NCI-H2081 treated with DMSO at 0.1 percent for 48 hours (cell line): ENCODE data around the gene PCED1B.
"Not testable (repeated sequence)": the region's sequence is repeated elsewhere in the genome, so short reads cannot be mapped to it uniquely, and the experiment has no call there.

ENCODE experiments used
- DNase-seq: peaks from one replicate; lab custom pipeline; 2025; lab: John Stamatoyannopoulos, UW

PCED1B gene

DNA sequence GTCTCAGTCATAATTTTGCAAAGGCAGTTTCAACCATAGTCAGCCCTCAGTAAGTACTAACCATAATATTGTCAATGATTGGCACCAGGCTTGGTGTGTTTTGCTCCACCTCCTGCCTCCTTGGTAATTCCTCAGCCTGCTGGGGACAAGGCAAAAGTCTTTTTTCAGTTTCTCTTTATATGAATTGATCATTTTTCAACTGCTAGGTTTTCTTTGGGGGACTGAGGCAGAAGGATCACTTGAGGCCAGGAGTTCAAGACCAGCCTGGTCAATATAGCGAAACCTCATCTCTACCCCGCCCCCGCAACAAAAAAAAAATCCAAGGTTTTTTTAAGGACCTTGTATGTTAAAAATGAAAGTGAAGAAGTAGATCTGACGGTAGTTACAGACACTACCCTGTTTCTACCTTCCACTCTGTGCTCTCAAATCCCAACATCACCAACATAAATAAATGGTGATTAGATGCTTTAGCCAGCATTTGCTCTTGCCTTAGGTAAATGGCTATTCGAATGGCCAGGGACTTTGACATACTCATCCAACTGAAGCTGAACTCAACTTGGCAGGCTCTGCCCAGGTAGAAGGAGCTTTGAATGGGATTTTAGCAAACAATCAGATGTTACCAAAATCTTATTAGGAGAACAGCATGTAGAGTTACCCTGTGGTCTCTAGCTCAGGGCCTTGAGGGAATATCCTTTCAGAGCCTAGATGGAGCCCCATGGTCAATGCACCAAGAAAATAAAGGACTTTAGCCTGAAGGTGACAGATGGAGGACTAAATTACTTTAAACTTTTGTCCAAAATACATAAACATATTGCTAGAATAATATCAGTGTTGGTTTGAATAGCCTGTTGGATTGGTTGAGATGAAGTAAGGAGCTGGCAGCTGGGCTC, 127.3 kb downstream of the PCED1B start:
- no peak for DNase-seq

DNA sequence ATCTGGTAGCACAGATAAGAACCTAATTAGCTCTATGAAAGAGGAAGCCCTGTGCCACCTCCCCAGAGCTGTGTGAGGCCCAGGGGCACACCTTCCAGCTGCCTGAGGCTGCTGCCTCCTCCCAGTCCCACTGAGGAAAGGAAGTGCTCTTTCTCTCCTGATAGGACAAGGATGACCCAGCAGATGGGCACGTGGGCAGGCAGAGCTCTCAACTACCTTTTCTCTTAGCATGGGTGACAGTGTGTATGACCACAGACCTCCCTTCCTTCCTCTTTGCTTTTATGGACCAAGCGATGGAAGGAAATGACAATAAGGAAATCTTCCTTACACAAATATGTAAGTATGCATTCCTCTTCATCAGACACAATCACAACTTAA, 127.9 kb downstream of the PCED1B start:
- DNase-seq: no peak

DNA sequence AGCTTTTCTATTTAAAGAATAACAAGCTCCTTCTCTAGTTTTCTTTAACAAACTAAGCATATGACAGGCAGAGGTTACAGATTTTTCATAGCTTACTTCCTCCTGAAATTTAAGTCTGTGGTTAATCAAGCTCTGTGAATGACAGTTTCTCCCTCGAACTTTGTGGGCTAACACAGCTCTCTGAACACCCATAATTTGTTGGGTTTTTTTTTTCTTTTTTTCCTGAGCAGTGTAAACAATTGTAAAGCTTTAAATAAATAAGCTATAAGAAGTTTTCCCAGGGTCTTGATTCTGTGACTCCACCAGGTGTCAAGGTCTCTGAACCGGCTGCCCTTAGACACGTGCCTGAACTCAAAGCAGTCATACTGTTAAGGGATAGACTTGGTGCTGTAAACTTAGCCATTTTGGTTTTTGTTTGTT, 128.4 kb downstream of the PCED1B start:
- DNase-seq: no peak

- DNase-seq: no peak
These were observed 129.6 kb downstream of the PCED1B start for GRCh38 chr12:47209014-47209413.

GRCh38 chr12:47210776-47211175, 131.4 kb downstream of the PCED1B start:
- DNase-seq: no peak

GRCh38 chr12:47212701-47213039, 133.2 kb downstream of the PCED1B start:
- DNase-seq: no peak

DNA sequence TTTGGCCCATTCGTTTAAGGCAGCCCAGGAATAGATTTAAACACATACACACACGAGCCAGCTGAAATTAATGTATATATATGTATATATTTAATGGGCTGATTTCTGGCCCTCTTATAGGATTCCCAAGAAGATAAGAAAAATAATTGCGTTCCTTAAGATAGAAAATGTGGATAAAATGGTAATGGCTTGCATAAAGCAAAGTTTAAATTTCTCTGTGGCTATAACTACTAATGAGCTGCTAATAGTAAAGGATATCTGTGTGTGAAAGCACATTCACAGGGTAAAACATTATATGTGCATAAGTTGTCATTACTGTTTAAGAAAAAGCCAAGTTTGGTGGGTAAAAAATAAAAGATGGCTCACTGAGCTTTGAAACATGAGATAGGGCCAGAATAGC, 134.0 kb downstream of the PCED1B start:
- no peak for DNase-seq

- no peak for DNase-seq
These were observed 134.7 kb downstream of the PCED1B start for GRCh38 chr12:47214001-47214619.

GRCh38 chr12:47214771-47215170, 135.3 kb downstream of the PCED1B start:
- no peak for DNase-seq

GRCh38 chr12:47216150-47216677, 136.8 kb downstream of the PCED1B start:
- DNase-seq: no peak

DNA sequence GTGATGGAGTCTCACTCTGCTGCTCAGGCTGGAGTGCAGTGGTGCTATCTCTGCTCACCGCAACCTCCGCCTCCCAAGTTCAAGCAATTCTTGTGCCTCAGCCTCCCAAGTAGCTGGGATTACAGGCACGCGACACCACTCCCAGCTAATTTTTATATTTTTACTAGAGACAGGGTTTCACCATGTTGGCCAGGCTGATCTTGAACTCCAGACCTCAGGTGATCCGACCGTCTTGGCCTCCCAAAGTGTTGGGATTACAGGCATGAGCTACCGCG, 138.1 kb downstream of the PCED1B start:
- DNase-seq: not testable (repeated sequence)

DNA sequence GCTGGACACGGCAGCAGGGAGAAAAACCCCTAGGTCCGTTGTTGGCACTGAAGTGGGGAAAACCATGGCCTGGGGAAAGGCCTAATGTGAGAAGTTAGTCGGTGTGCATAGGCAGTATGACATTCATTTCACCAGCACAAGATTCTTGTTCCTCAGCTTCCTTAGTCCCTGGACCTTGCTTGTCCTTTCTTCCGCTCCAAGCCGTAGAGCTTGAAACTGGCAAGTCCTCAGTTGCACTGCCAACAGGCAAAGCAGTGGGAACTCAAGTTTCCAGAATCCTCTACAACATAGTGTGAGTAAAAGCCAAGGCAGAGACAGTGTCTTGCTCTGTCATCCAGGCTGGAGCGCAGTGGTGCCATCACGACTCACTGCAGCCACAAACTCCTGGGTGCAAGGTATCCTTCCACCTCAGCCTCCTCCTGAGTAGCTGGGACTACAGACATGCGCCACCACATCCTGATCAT, 138.8 kb downstream of the PCED1B start:
- DNase-seq: no peak

DNA sequence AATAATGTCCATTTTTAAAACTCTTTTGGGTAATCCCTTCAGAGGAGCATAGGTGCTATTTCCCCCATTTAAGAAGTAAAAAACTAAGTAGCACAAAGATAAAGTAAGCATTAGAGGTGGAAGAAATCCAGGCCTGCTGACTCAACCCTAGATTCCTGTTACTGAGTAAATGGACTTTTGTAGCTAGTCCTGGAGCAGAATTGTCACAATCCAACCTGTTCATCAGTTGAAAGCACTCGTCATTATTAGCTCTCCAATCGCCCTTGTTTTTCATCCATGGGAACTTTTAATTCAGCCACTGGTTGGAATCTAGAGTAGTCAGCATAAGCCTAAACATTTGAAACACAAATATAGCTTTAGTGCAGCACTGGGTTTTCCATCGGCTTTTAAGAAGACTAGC, 139.8 kb downstream of the PCED1B start:
- no peak for DNase-seq

DNA sequence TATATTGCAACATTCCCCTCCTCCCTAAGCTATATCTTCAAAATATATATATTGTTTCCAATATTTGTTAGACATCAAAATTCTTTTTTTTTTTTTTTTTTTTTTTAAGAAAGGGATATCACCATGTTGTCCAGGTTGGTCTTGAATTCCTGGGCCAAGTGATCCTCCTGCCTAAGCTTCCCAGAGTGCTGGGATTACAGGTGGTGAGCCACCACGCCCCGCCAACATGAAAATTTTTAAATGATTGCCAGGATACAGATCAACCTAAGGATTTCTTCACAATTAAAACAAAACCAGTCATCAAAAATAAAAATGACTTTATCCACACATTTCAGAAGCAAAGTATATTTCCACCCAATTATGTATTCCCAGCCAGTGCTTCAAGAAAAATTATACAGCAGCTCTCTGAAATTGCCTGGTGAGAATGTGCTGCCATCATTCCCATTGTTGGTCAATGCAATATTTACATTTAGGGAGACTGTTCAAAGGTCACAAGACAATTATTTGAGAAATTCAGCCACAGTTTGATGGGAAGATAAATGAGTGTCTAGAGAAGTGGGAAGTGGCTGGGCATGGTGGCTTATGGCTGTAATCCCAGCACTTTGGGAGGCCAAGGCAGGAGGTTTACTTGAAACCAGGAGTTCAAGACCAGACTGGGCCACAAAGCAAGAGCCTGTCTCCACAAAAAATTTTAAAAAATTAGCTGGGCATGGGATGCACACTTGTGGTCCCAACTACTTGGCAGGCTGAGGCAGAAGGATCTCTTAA, 142.0 kb downstream of the PCED1B start:
- no peak for DNase-seq

DNA sequence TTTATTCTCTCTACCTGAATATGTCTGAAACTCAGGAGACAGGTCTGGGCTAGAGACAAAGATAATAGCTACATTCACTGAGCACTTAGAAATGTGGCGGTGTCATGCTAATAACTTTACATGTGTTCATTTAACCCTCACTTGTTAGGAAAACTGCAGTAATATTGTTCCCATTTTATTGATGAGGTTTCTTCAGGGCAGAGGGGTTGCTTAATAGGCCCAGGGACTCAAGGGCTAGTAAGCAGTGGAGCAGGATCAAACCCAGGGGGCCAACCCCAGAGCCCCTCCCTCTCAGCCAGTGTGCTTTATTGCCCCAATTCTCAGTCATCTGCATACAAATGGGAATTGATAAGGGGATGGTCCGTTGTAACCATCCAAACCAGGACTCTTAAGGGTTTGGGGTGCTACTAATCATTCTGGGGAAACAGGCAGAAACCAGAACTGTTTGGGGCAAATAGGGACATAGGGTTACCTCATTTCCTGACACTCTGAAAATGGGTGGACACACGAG, 143.2 kb downstream of the PCED1B start:
- no peak for DNase-seq

GRCh38 chr12:47223031-47223847, 143.8 kb downstream of the PCED1B start:
- DNase-seq: no peak

DNA sequence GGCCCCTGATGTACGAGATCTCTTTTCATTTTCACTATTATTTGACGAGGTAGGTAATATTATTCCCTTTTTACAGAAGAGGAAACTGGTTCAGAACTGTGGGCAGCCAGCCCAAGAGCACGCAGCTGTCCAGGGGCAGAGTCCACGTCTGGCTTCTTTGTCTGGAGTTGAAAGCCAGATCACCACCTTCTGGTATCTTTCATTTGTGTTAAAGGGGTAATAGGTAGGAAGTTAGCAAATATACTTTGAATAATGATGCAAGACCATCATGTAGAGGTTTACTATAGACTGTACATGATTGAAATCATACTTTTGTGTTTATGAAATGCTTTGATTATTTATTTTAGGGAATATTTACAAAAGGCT, 144.4 kb downstream of the PCED1B start:
- DNase-seq: no peak

DNA sequence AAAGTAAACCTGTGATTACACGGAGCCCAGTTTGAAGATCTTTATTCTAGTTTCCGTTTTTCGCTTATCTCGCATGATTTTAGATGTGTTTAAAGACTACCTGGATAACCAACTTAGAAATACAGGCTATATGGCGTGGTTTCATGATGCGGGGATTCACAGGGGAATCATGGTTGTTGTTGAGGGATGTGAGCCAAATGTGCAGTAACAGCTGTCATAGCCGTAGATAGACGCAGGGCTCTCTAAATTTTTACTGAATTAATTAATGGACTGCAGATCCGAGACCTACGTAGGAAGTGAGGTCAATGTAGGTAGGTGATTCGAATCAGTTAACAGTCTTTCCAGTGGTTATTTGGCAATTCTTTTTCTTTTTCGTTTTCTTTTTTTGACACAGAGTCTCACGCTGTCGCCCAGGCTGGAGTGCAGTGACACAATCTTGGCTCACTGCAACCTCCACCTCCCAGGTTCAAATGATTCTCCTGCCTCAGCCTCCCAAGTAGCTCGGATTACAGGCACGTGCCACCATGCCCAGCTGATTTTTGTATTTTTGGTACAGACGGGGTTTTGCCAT, 145.2 kb downstream of the PCED1B start:
- DNase-seq: no peak

DNA sequence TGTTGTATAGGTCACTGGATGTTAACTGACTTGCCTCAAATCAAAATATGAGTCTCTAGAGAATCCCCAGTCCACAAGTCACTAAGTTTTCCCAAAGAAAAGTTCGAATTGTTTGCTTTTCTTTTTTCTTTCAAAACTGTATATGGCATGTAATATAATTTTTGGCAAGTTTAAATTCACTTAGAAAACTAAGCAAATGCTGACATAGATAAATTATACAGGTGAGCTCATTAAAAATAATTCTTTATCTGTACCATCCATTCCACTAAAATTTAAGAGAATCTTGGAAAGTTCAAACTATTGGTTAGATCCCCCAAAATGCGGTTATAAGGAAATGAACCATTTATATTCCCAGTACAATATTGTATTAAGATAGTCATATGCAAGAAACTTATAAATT, 145.9 kb downstream of the PCED1B start:
- DNase-seq: no peak

DNA sequence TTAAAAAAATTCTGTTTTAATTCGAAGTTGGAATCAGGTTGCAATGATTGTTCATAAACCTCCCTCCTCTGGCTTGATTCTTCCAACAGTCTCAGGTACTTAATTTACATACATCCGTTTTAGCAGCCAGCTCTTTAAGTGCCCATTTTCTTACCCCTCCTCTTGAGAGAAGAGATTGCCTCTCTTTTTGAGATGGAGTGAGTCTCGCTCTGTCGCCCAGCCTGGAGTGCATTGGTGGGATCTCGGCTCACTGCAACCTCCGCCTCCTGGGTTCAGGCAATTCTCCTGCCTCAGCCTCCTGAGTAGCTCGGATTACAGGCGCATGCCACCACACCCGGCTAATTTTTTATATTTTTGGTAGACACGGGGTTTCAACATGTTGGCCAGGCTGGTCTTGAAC, 146.8 kb downstream of the PCED1B start:
- DNase-seq: no peak

DNA sequence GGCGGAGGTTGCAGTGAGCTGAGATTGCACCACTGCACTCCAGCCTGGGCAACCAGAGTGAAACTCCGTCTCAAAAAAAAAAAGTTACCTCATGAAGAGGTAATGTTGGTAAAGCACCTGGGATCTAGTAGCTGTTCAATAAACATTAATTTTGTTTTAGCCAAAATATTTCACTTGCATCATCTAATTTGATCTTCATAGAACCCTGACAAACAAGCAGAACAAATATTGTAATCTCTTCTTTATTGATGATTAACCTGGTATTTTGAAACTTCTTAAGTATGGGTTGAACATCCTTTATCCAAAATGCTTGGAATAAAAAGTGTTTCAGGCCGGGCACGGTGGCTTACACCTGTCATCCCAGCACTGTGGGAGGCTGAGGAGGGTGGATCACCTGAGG, 149.4 kb downstream of the PCED1B start:
- no peak for DNase-seq

- no peak for DNase-seq
These were observed 152.0 kb downstream of the PCED1B start for GRCh38 chr12:47231456-47231855.
